PC-3 (cell line): ENCODE measurements around the gene ACSM3. TPM values are rescaled to one million over a fixed set of nuclear protein-coding genes. Genes with fewer than 3 reads are reported as not detected.

Source experiments
- ATAC-seq: fragments of 200-7000 bp; cut with Tn5 transposase; 2 replicates; pipeline ENCODE4 v1.9.1; 2020; ENCODE audit warnings: mild to moderate bottlenecking, moderate library complexity
- BruUV-seq: library from RNA; stranded (reverse); fragments of 400-500 nt; replicated peaks from 2 replicates; lab custom pipeline; 2021; lab: Mats Ljungman, UMichigan
- CTCF ChIA-PET: fragments of 300-600 bp; sonication (Branson Sonifier 250); formaldehyde crosslinking; loops from one replicate; lab custom pipeline; 2022; ENCODE audit warnings: antibody characterized with exemption; lab: Charles Lee
- POLR2A ChIA-PET: fragments of 300-600 bp; sonication (Branson Sonifier 250); formaldehyde crosslinking; loops from one replicate; lab custom pipeline; 2022; ENCODE audit warnings: antibody characterized with exemption; ENCODE audit not compliant: unreplicated experiment; lab: Charles Lee
- DNase-seq: peaks from one replicate; pipeline ENCODE4 v3.0.0-alpha.2; 2015
- H2AFZ ChIP-seq: fragments of 300-600 bp; sonication (generic); 2 replicates; pipeline ENCODE4 v1.6.0; 2016; ENCODE audit warnings: antibody characterized with exemption, low read length
- H3F3A ChIP-seq: fragments of 300-600 bp; sonication (generic); one replicate; pipeline ENCODE4 v1.6.0; 2017; ENCODE audit warnings: antibody characterized with exemption, low read length, control low read depth, mild to moderate bottlenecking; ENCODE audit not compliant: unreplicated experiment
- H3K27ac ChIP-seq: fragments of 300-600 bp; sonication (generic); 2 replicates; pipeline ENCODE4 v1.5.1; 2016; ENCODE audit warnings: mild to moderate bottlenecking, low read length
- H3K27me3 ChIP-seq: fragments of 300-600 bp; sonication (generic); 2 replicates; pipeline ENCODE4 v1.6.1; 2016; ENCODE audit warnings: low read length, mixed read lengths
- H3K36me3 ChIP-seq: fragments of 300-600 bp; sonication (generic); 2 replicates; pipeline ENCODE4 v1.6.1; 2016; ENCODE audit warnings: low read depth, mixed run types, low read length, mixed read lengths
- H3K4me1 ChIP-seq: fragments of 300-600 bp; sonication (generic); 2 replicates; pipeline ENCODE4 v1.5.1; 2016; ENCODE audit warnings: low read length; ENCODE audit not compliant: insufficient read depth
- H3K4me2 ChIP-seq: fragments of 300-600 bp; sonication (generic); 2 replicates; pipeline ENCODE4 v1.6.0; 2016; ENCODE audit warnings: low read length
- H3K4me3 ChIP-seq: fragments of 300-600 bp; sonication (generic); 2 replicates; pipeline ENCODE4 v1.5.1; 2016; ENCODE audit warnings: mild to moderate bottlenecking, low read length, mixed read lengths
- H3K79me2 ChIP-seq: fragments of 300-600 bp; sonication (generic); 2 replicates; pipeline ENCODE4 v1.6.1; 2017; ENCODE audit warnings: low read length, mixed read lengths
- H3K9ac ChIP-seq: fragments of 300-600 bp; sonication (generic); 2 replicates; pipeline ENCODE4 v1.6.0; 2016; ENCODE audit warnings: mild to moderate bottlenecking, low read length
- H3K9me2 ChIP-seq: fragments of 300-600 bp; sonication (generic); replicated peaks from 2 replicates; pipeline ENCODE4 v1.6.1; 2016; ENCODE audit warnings: mixed run types, low read length, mixed read lengths
- H3K9me3 ChIP-seq: fragments of 300-600 bp; sonication (generic); 2 replicates; pipeline ENCODE4 v1.6.1; 2016; ENCODE audit warnings: low read length, mixed read lengths
- H4K20me1 ChIP-seq: fragments of 300-600 bp; sonication (generic); 2 replicates; pipeline ENCODE4 v1.6.1; 2016; ENCODE audit warnings: low read length, mixed read lengths
- EZH2 ChIP-seq: fragments of 300-600 bp; sonication (generic); IDR thresholded peaks from one replicate; pipeline ENCODE4 v1.6.1; 2017; ENCODE audit warnings: antibody characterized with exemption, mild to moderate bottlenecking, low read length; ENCODE audit not compliant: unreplicated experiment
- EZH2phosphoT487 ChIP-seq: fragments of 300-600 bp; sonication (generic); IDR thresholded peaks from 2 replicates; pipeline ENCODE4 v1.6.1; 2018; ENCODE audit warnings: mild to moderate bottlenecking, antibody characterized with exemption, low read length, borderline replicate concordance
- intact Hi-C: fragments of 100-400 bp; cut with micrococcal nuclease; formaldehyde crosslinking; loops from 2 replicates; pipeline ENCODE4 v1.9.0; 2023
- total RNA-seq: library from RNA; depleted of rRNA; stranded (reverse); fragments of >200 nt; gene quantifications from 2 replicates; pipeline ENCODE4 v1.2.3, GENCODE V29; 2014
- TF ChIP-seq, protein P1 (sequence below): fragments of 300-600 bp; sonication (generic); conservative IDR thresholded peaks from 2 replicates; pipeline ENCODE4 v1.5.1; 2017; ENCODE audit warnings: antibody characterized with exemption, low read depth, mild to moderate bottlenecking, low read length

The ACSM3 gene
- total RNA-seq, 1 experiment from 2014 or later: 4.0 TPM

GRCh38 chr16:20822521-20823325 lies 58.9 kb downstream of the ACSM3 start:
- Histone ChIP-seq H3K4me1 (no peaks in the 10 kb centered on the region), H3K4me2 (no peak overlapping the region), H3K9me2 (no peaks in the 10 kb centered on the region), H3F3A (no peaks in the 10 kb centered on the region), H3K9ac (no peak overlapping the region), H2AFZ (no peak overlapping the region), H4K20me1 (no peaks in the 10 kb centered on the region), H3K79me2 (no peaks in the 10 kb centered on the region), H3K9me3 (no peaks in the 10 kb centered on the region), H3K27me3 (no peaks in the 10 kb centered on the region), H3K4me3 (no peak overlapping the region), H3K27ac (no peak overlapping the region), H3K36me3 (peaks cover 14% of the 10 kb centered on the region)
- TF ChIP-seq, protein P1, sequence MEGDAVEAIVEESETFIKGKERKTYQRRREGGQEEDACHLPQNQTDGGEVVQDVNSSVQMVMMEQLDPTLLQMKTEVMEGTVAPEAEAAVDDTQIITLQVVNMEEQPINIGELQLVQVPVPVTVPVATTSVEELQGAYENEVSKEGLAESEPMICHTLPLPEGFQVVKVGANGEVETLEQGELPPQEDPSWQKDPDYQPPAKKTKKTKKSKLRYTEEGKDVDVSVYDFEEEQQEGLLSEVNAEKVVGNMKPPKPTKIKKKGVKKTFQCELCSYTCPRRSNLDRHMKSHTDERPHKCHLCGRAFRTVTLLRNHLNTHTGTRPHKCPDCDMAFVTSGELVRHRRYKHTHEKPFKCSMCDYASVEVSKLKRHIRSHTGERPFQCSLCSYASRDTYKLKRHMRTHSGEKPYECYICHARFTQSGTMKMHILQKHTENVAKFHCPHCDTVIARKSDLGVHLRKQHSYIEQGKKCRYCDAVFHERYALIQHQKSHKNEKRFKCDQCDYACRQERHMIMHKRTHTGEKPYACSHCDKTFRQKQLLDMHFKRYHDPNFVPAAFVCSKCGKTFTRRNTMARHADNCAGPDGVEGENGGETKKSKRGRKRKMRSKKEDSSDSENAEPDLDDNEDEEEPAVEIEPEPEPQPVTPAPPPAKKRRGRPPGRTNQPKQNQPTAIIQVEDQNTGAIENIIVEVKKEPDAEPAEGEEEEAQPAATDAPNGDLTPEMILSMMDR: no peak
- TF ChIP-seq EZH2 (no peak), EZH2phosphoT487 (no peak)
- CTCF ChIA-PET: no interaction called here
- intact Hi-C loops: no loop called here
- POLR2A ChIA-PET: no interaction called here
- no TSS peak for BruUV-seq
- ATAC-seq (no peak), DNase-seq (no peak)

- H3K4me1 ChIP-seq: no peaks in the 10 kb centered on the region
- no peak overlapping the region for H3K27ac ChIP-seq
- no peak for DNase-seq
- H3K79me2 ChIP-seq: no peaks in the 10 kb centered on the region
- intact Hi-C loops: no loop called here
- ATAC-seq: no peak
- peaks cover 14% of the 10 kb centered on the region for H3K36me3 ChIP-seq
- POLR2A ChIA-PET: no interaction called here
- no peaks in the 10 kb centered on the region for H3K27me3 ChIP-seq
- CTCF ChIA-PET: no interaction called here
- no peak overlapping the region for H3K4me2 ChIP-seq
- H3K4me3 ChIP-seq: no peak overlapping the region
- no peak overlapping the region for H3K9ac ChIP-seq
- BruUV-seq: no TSS peak
- TF ChIP-seq, protein P1: no peak
- no peaks in the 10 kb centered on the region for H3F3A ChIP-seq
- no peaks in the 10 kb centered on the region for H4K20me1 ChIP-seq
- H3K9me2 ChIP-seq: no peaks in the 10 kb centered on the region
- no peak overlapping the region for H2AFZ ChIP-seq
- no peaks in the 10 kb centered on the region for H3K9me3 ChIP-seq
Observed at GRCh38 chr16:20826039-20826566, 62.3 kb downstream of the ACSM3 start.

GRCh38 chr16:20829536-20829935 lies 65.7 kb downstream of the ACSM3 start:
- no peak for ATAC-seq
- POLR2A ChIA-PET: no interaction called here
- no peaks in the 10 kb centered on the region for H3K27me3 ChIP-seq
- H3K4me1 ChIP-seq: no peaks in the 10 kb centered on the region
- CTCF ChIA-PET: no interaction called here
- H3K36me3 ChIP-seq: peaks cover 17% of the 10 kb centered on the region
- BruUV-seq: no TSS peak
- H3K9ac ChIP-seq: no peak overlapping the region
- H3K4me2 ChIP-seq: no peak overlapping the region
- H3K9me3 ChIP-seq: no peaks in the 10 kb centered on the region
- intact Hi-C loops: no loop called here
- H4K20me1 ChIP-seq: no peaks in the 10 kb centered on the region
- no peak for DNase-seq
- no peak overlapping the region for H2AFZ ChIP-seq
- H3K79me2 ChIP-seq: no peaks in the 10 kb centered on the region
- H3K4me3 ChIP-seq: no peak overlapping the region
- no peak for TF ChIP-seq EZH2
- TF ChIP-seq EZH2phosphoT487: no peak
- TF ChIP-seq, protein P1: no peak
- no peaks in the 10 kb centered on the region for H3K9me2 ChIP-seq
- H3K27ac ChIP-seq: no peak overlapping the region
- H3F3A ChIP-seq: no peaks in the 10 kb centered on the region
